HEK293 (cell line): ENCODE measurements around the gene PRPF40B.

ENCODE experiments used
- CTCF ChIA-PET: fragments of 350-600 bp; formaldehyde crosslinking; extraction: SDS; loops from one replicate; lab custom pipeline; 2021; ENCODE audit warnings: antibody characterized with exemption; lab: Yijun Ruan, JAX
- POLR2A ChIA-PET: fragments of 300-600 bp; formaldehyde crosslinking; extraction: SDS; loops from one replicate; lab custom pipeline; 2020; ENCODE audit warnings: antibody characterized with exemption, inconsistent platforms; lab: Yijun Ruan, JAX
- H3K27ac ChIP-seq: fragments of 200-500 bp; sonication (Bioruptor generic); 2 replicates; pipeline ENCODE4 v1.5.1; 2014; ENCODE audit warnings: low read depth, low read length, control low read depth, inconsistent platforms; ENCODE audit errors: extremely low read depth
- H3K36me3 ChIP-seq, 2 experiments: fragments of 200-500 bp in 1 of 2; sonication (Bioruptor generic) in 1 of 2; 1 replicate in 1 of 2; 2 replicates in 1 of 2; pipeline ENCODE4 v1.5.1; 2014 to 2017; ENCODE audit warnings: inconsistent platforms in 2 of 2, low read length in 2 of 2; ENCODE audit not compliant: control insufficient read depth in 2 of 2, insufficient read depth in 1 of 2
- H3K4me1 ChIP-seq: fragments of 200-500 bp; sonication (Bioruptor generic); 2 replicates; pipeline ENCODE4 v1.5.1; 2014; ENCODE audit warnings: mild to moderate bottlenecking, low read length, inconsistent platforms; ENCODE audit not compliant: control insufficient read depth, insufficient read depth
- H3K4me3 ChIP-seq: 2 replicates; pipeline ENCODE4 v1.5.1; 2011; ENCODE audit warnings: low read depth, mild to moderate bottlenecking, control low read depth, low read length, moderate library complexity
- H3K9me3 ChIP-seq: fragments of 200-500 bp; sonication (Bioruptor generic); 2 replicates; pipeline ENCODE4 v1.5.1; 2014; ENCODE audit warnings: low read depth, low read length, inconsistent platforms; ENCODE audit not compliant: control insufficient read depth, insufficient read depth
- SP7 ChIP-seq: fragments of 450-650 bp; formaldehyde crosslinking; IDR thresholded peaks from 2 replicates; pipeline ENCODE4 v1.5.1; 2016; ENCODE audit warnings: missing biosample characterization, missing genetic modification characterization
- ZBTB48 ChIP-seq: fragments of 450-650 bp; formaldehyde crosslinking; IDR thresholded peaks from 2 replicates; pipeline ENCODE4 v1.5.1; 2016; ENCODE audit warnings: missing biosample characterization, missing genetic modification characterization
- ZFP3 ChIP-seq: fragments of 450-650 bp; formaldehyde crosslinking; IDR thresholded peaks from 2 replicates; pipeline ENCODE4 v1.5.1; 2016; ENCODE audit warnings: low read depth, missing biosample characterization, missing genetic modification characterization
- ZNF223 ChIP-seq: fragments of 450-650 bp; formaldehyde crosslinking; IDR thresholded peaks from 2 replicates; pipeline ENCODE4 v1.5.1; 2016; ENCODE audit warnings: missing biosample characterization, missing genetic modification characterization
- ZNF248 ChIP-seq: fragments of 450-650 bp; formaldehyde crosslinking; IDR thresholded peaks from 2 replicates; pipeline ENCODE4 v1.5.1; 2017; ENCODE audit warnings: missing biosample characterization, missing genetic modification characterization
- ZNF280D ChIP-seq: fragments of 450-650 bp; formaldehyde crosslinking; IDR thresholded peaks from 2 replicates; pipeline ENCODE4 v1.5.1; 2016; ENCODE audit warnings: missing biosample characterization, missing genetic modification characterization
- ZNF404 ChIP-seq: fragments of 450-650 bp; formaldehyde crosslinking; IDR thresholded peaks from 2 replicates; pipeline ENCODE4 v1.5.1; 2017; ENCODE audit warnings: missing biosample characterization, missing genetic modification characterization
- ZNF548 ChIP-seq: fragments of 450-650 bp; formaldehyde crosslinking; IDR thresholded peaks from 2 replicates; pipeline ENCODE4 v1.5.1; 2016; ENCODE audit warnings: missing biosample characterization, missing genetic modification characterization
- ZNF629 ChIP-seq: fragments of 450-650 bp; formaldehyde crosslinking; IDR thresholded peaks from 2 replicates; pipeline ENCODE4 v1.5.1; 2017; ENCODE audit warnings: missing biosample characterization, missing genetic modification characterization
- TF ChIP-seq, protein P1 (sequence below): fragments of 450-650 bp; formaldehyde crosslinking; IDR thresholded peaks from 2 replicates; pipeline ENCODE4 v1.5.1; 2016; ENCODE audit warnings: missing biosample characterization, missing genetic modification characterization
- TF ChIP-seq, protein P2 (sequence below): fragments of 450-650 bp; formaldehyde crosslinking; IDR thresholded peaks from 2 replicates; pipeline ENCODE4 v1.5.1; 2016; ENCODE audit warnings: missing biosample characterization, missing genetic modification characterization
- TF ChIP-seq, protein P3 (sequence below): fragments of 450-650 bp; IDR thresholded peaks from 2 replicates; pipeline ENCODE4 v1.5.1; 2018; ENCODE audit warnings: missing biosample characterization, mild to moderate bottlenecking, missing genetic modification characterization

PRPF40B gene

DNA sequence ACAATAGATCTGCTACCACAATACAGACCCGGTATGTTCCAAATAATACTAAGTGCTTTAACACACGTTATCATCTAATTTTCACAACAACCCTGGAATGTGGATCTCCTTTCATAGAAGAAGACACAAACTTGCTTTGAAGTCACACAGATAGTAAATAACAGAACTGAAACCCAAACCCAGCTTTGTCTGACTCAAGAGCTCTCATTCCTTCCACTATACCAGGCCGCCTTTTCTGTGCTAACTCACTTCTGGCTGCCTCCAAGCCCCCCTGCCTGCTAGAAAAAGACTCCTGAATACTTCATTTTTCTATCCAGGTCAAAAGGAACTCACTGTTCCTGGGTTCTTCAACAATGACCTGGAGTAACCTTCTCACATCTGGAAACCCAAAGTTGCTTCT lies 37.8 kb downstream of the PRPF40B start:
- ChIA-PET CTCF (interaction anchor here (0.7 to 1.7 kb wide), 3 partner anchors 47 to 80 kb away, joined by 4 to 5 read pairs (median 4); partner anchors contain the start of gene TMBIM6), POLR2A (no interaction called here)
- TF ChIP-seq ZNF404 (no peak), ZNF629 (tag by site-specific recombination) (no peak), ZNF548 (tag by site-specific recombination) (no peak), ZNF223 (tag by site-specific recombination) (no peak), SP7 (tag by site-specific recombination) (no peak), ZNF248 (tag by site-specific recombination) (no peak), ZFP3 (no peak)
- TF ChIP-seq, protein P1, sequence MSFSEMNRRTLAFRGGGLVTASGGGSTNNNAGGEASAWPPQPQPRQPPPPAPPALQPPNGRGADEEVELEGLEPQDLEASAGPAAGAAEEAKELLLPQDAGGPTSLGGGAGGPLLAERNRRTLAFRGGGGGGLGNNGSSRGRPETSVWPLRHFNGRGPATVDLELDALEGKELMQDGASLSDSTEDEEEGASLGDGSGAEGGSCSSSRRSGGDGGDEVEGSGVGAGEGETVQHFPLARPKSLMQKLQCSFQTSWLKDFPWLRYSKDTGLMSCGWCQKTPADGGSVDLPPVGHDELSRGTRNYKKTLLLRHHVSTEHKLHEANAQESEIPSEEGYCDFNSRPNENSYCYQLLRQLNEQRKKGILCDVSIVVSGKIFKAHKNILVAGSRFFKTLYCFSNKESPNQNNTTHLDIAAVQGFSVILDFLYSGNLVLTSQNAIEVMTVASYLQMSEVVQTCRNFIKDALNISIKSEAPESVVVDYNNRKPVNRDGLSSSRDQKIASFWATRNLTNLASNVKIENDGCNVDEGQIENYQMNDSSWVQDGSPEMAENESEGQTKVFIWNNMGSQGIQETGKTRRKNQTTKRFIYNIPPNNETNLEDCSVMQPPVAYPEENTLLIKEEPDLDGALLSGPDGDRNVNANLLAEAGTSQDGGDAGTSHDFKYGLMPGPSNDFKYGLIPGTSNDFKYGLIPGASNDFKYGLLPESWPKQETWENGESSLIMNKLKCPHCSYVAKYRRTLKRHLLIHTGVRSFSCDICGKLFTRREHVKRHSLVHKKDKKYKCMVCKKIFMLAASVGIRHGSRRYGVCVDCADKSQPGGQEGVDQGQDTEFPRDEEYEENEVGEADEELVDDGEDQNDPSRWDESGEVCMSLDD (tag by site-specific recombination): no peak
- TF ChIP-seq, protein P2, sequence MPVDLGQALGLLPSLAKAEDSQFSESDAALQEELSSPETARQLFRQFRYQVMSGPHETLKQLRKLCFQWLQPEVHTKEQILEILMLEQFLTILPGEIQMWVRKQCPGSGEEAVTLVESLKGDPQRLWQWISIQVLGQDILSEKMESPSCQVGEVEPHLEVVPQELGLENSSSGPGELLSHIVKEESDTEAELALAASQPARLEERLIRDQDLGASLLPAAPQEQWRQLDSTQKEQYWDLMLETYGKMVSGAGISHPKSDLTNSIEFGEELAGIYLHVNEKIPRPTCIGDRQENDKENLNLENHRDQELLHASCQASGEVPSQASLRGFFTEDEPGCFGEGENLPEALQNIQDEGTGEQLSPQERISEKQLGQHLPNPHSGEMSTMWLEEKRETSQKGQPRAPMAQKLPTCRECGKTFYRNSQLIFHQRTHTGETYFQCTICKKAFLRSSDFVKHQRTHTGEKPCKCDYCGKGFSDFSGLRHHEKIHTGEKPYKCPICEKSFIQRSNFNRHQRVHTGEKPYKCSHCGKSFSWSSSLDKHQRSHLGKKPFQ (tag by site-specific recombination): no peak
- Histone ChIP-seq H3K9me3 (no peaks in the 10 kb centered on the region), H3K36me3 (peaks cover 0 to 18% of the 10 kb centered on the region in 2 experiments; a peak in 1 of 3 replicates), H3K4me3 (no peak overlapping the region), H3K4me1 (peaks cover 12% of the 10 kb centered on the region), H3K27ac (no peak overlapping the region)

- POLR2A ChIA-PET: no interaction called here
- H3K9me3 ChIP-seq: no peaks in the 10 kb centered on the region
- no peak for TF ChIP-seq ZBTB48 (tag by site-specific recombination)
- TF ChIP-seq, protein P3, sequence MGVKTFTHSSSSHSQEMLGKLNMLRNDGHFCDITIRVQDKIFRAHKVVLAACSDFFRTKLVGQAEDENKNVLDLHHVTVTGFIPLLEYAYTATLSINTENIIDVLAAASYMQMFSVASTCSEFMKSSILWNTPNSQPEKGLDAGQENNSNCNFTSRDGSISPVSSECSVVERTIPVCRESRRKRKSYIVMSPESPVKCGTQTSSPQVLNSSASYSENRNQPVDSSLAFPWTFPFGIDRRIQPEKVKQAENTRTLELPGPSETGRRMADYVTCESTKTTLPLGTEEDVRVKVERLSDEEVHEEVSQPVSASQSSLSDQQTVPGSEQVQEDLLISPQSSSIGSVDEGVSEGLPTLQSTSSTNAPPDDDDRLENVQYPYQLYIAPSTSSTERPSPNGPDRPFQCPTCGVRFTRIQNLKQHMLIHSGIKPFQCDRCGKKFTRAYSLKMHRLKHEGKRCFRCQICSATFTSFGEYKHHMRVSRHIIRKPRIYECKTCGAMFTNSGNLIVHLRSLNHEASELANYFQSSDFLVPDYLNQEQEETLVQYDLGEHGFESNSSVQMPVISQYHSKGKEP (tag by site-specific recombination): no peak
- no peak for TF ChIP-seq ZFP3
- no peak for TF ChIP-seq ZNF280D (tag by site-specific recombination)
- TF ChIP-seq, all 188 proteins: peak for 0
- H3K36me3 ChIP-seq: peaks cover 0 to 13% of the 10 kb centered on the region in 2 experiments; a peak in 1 of 3 replicates
- peaks cover 12% of the 10 kb centered on the region for H3K4me1 ChIP-seq
- no peak overlapping the region for H3K27ac ChIP-seq
- H3K4me3 ChIP-seq: no peak overlapping the region
- CTCF ChIA-PET: interaction anchor here (1.0 to 1.7 kb wide), 3 partner anchors 47 to 364 kb away, joined by 4 to 5 read pairs (median 5); partner anchors contain the start of gene TMBIM6
These were observed 38.4 kb downstream of the PRPF40B start for GRCh38 chr12:49661746-49662145.
